HEK293 (cell line): Measurements from ENCODE around the gene KCTD15.
A peak's percentile ranks its signal among the peaks of the same experiment; 100 is the strongest.

Source experiments
- GFI1B ChIP-seq: fragments of 450-650 bp; formaldehyde crosslinking; IDR thresholded peaks from 2 replicates; pipeline ENCODE4 v1.5.1; 2016; ENCODE audit warnings: missing biosample characterization, missing genetic modification characterization
- KLF8 ChIP-seq: fragments of 450-650 bp; formaldehyde crosslinking; IDR thresholded peaks from 2 replicates; pipeline ENCODE4 v1.5.1; 2016; ENCODE audit warnings: missing biosample characterization, missing genetic modification characterization
- MYNN ChIP-seq: fragments of 450-650 bp; formaldehyde crosslinking; IDR thresholded peaks from 2 replicates; pipeline ENCODE4 v1.5.1; 2016; ENCODE audit warnings: missing biosample characterization, missing genetic modification characterization, borderline replicate concordance
- ZNF174 ChIP-seq: fragments of 450-650 bp; formaldehyde crosslinking; IDR thresholded peaks from 2 replicates; pipeline ENCODE4 v1.5.0; 2017; ENCODE audit warnings: missing biosample characterization, mild to moderate bottlenecking, missing genetic modification characterization
- ZNF223 ChIP-seq: fragments of 450-650 bp; formaldehyde crosslinking; IDR thresholded peaks from 2 replicates; pipeline ENCODE4 v1.5.1; 2016; ENCODE audit warnings: missing biosample characterization, missing genetic modification characterization
- ZNF274 ChIP-seq, 2 experiments: fragments of 200-500 bp in 1 of 2; fragments of 450-650 bp in 1 of 2; sonication (Bioruptor generic) in 1 of 2; formaldehyde crosslinking in 1 of 2; IDR thresholded peaks; 2 replicates each; pipeline versions ENCODE4 v1.5.1 to v1.6.1; 2014 to 2016; ENCODE audit warnings: borderline replicate concordance in 1 of 2, inconsistent platforms in 1 of 2, low read length in 1 of 2, missing biosample characterization in 1 of 2, missing genetic modification characterization in 1 of 2
- ZNF501 ChIP-seq: fragments of 450-650 bp; formaldehyde crosslinking; IDR thresholded peaks from 2 replicates; pipeline ENCODE4 v1.5.1; 2016; ENCODE audit warnings: missing biosample characterization, missing genetic modification characterization
- ZNF521 ChIP-seq: fragments of 450-650 bp; formaldehyde crosslinking; IDR thresholded peaks from 2 replicates; pipeline ENCODE4 v1.5.1; 2017; ENCODE audit warnings: missing biosample characterization, mild to moderate bottlenecking, missing genetic modification characterization
- ZNF555 ChIP-seq: fragments of 450-650 bp; formaldehyde crosslinking; conservative IDR thresholded peaks from 2 replicates; pipeline ENCODE4 v1.5.1; 2017; ENCODE audit warnings: missing biosample characterization, mild to moderate bottlenecking, missing genetic modification characterization, inconsistent platforms
- ZNF571 ChIP-seq: fragments of 450-650 bp; formaldehyde crosslinking; IDR thresholded peaks from 2 replicates; pipeline ENCODE4 v1.5.0; 2017; ENCODE audit warnings: missing biosample characterization, missing genetic modification characterization
- ZNF623 ChIP-seq: fragments of 450-650 bp; formaldehyde crosslinking; IDR thresholded peaks from 2 replicates; pipeline ENCODE4 v1.5.1; 2016; ENCODE audit warnings: missing biosample characterization, missing genetic modification characterization
- ZNF660 ChIP-seq: fragments of 450-650 bp; IDR thresholded peaks from 2 replicates; pipeline ENCODE4 v1.5.1; 2018; ENCODE audit warnings: missing biosample characterization, mild to moderate bottlenecking, missing genetic modification characterization
- TF ChIP-seq, protein P1 (sequence below): fragments of 450-650 bp; formaldehyde crosslinking; IDR thresholded peaks from 2 replicates; pipeline ENCODE4 v1.5.1; 2016; ENCODE audit warnings: missing biosample characterization, missing genetic modification characterization
- TF ChIP-seq, protein P2 (sequence below): fragments of 450-650 bp; formaldehyde crosslinking; IDR thresholded peaks from 2 replicates; pipeline ENCODE4 v1.5.1; 2017; ENCODE audit warnings: missing biosample characterization, missing genetic modification characterization
- TF ChIP-seq, protein P3 (sequence below): fragments of 450-650 bp; formaldehyde crosslinking; IDR thresholded peaks from 2 replicates; pipeline ENCODE4 v1.5.1; 2016; ENCODE audit warnings: missing biosample characterization, missing genetic modification characterization, low read depth
- TF ChIP-seq, protein P4 (sequence below): IDR thresholded peaks from 2 replicates; pipeline ENCODE4 v1.6.1; 2011; ENCODE audit warnings: mild to moderate bottlenecking, low read depth, low read length, borderline replicate concordance
- TF ChIP-seq, protein P5 (sequence below): fragments of 450-650 bp; formaldehyde crosslinking; IDR thresholded peaks from 2 replicates; pipeline ENCODE4 v1.5.1; 2016; ENCODE audit warnings: missing biosample characterization, missing genetic modification characterization
- TF ChIP-seq, protein P6 (sequence below): fragments of 450-650 bp; formaldehyde crosslinking; IDR thresholded peaks from 2 replicates; pipeline ENCODE4 v1.5.1; 2016; ENCODE audit warnings: missing biosample characterization, missing genetic modification characterization, low read depth
- TF ChIP-seq, protein P7 (sequence below): fragments of 450-650 bp; formaldehyde crosslinking; IDR thresholded peaks from 2 replicates; pipeline ENCODE4 v1.5.1; 2016; ENCODE audit warnings: missing biosample characterization, missing genetic modification characterization
- TF ChIP-seq, protein P8 (sequence below): fragments of 450-650 bp; formaldehyde crosslinking; IDR thresholded peaks from 2 replicates; pipeline ENCODE4 v1.5.1; 2016; ENCODE audit warnings: missing biosample characterization, missing genetic modification characterization
- TF ChIP-seq, protein P9 (sequence below): fragments of 450-650 bp; formaldehyde crosslinking; IDR thresholded peaks from 2 replicates; pipeline ENCODE4 v1.5.1; 2016; ENCODE audit warnings: missing biosample characterization, missing genetic modification characterization
- TF ChIP-seq, protein P10 (sequence below): fragments of 450-650 bp; formaldehyde crosslinking; IDR thresholded peaks from 2 replicates; pipeline ENCODE4 v1.5.1; 2016; ENCODE audit warnings: missing biosample characterization, missing genetic modification characterization

The KCTD15 gene

DNA sequence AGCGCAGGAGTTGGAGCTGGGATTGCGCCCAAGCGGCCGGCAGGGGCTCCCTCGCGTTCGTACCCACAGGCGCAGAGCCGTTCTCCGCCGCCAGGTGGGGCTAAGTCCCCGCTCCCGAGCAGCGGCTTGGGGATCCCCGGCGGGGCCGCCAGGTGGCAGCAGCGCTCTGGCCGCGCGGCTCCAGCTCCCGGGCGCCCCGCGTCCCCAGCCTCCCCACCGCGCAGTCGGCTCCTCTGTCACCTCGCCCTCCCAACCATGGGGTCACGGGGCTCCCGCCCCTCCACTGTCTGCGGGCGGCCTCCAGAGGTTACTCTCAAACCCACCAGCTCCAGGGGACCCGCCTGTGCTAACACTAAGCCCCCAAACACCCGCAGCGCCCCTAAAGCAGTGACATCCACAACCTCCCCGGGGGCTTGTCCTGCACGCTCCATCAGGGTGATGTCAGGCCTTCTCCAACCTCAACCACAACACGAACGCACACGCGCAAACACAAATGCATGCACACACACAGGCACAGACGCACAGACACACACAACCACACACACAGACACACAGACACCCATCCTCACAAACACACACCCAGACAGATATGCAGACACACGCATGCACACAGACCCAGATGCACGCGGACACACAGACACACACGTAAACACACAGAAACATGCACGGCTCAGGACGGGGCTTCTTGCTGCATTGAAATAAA is 18.4 kb upstream of the KCTD15 start (continued):
- TF ChIP-seq, protein P1, sequence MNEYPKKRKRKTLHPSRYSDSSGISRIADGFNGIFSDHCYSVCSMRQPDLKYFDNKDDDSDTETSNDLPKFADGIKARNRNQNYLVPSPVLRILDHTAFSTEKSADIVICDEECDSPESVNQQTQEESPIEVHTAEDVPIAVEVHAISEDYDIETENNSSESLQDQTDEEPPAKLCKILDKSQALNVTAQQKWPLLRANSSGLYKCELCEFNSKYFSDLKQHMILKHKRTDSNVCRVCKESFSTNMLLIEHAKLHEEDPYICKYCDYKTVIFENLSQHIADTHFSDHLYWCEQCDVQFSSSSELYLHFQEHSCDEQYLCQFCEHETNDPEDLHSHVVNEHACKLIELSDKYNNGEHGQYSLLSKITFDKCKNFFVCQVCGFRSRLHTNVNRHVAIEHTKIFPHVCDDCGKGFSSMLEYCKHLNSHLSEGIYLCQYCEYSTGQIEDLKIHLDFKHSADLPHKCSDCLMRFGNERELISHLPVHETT (tag by site-specific recombination): peak; percentile 59
- TF ChIP-seq ZNF223 (tag by site-specific recombination) (no peak), ZNF274 (IDR thresholded peaks at IDR 0.05; ENCODE audit: low read length) (no peak), ZNF274 (tag by site-specific recombination; IDR thresholded peaks at IDR 0.05; ENCODE audit: borderline replicate concordance) (no peak; the same call in 1 of the 2 replicates), ZNF521 (no peak), ZNF571 (no peak), MYNN (tag by site-specific recombination) (no peak), KLF8 (tag by site-specific recombination) (peak; percentile 84), GFI1B (tag by site-specific recombination) (no peak), ZNF555 (tag by site-specific recombination) (no peak), ZNF501 (tag by site-specific recombination) (no peak), ZNF660 (tag by site-specific recombination) (no peak; the same call in 1 of the 2 replicates), ZNF174 (tag by site-specific recombination) (no peak), ZNF623 (tag by site-specific recombination) (0 out of 2 replicates have a peak, but pooled peaks have one; percentile 16)
- TF ChIP-seq, protein P2, sequence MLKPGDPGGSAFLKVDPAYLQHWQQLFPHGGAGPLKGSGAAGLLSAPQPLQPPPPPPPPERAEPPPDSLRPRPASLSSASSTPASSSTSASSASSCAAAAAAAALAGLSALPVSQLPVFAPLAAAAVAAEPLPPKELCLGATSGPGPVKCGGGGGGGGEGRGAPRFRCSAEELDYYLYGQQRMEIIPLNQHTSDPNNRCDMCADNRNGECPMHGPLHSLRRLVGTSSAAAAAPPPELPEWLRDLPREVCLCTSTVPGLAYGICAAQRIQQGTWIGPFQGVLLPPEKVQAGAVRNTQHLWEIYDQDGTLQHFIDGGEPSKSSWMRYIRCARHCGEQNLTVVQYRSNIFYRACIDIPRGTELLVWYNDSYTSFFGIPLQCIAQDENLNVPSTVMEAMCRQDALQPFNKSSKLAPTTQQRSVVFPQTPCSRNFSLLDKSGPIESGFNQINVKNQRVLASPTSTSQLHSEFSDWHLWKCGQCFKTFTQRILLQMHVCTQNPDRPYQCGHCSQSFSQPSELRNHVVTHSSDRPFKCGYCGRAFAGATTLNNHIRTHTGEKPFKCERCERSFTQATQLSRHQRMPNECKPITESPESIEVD: no peak
- TF ChIP-seq, protein P3, sequence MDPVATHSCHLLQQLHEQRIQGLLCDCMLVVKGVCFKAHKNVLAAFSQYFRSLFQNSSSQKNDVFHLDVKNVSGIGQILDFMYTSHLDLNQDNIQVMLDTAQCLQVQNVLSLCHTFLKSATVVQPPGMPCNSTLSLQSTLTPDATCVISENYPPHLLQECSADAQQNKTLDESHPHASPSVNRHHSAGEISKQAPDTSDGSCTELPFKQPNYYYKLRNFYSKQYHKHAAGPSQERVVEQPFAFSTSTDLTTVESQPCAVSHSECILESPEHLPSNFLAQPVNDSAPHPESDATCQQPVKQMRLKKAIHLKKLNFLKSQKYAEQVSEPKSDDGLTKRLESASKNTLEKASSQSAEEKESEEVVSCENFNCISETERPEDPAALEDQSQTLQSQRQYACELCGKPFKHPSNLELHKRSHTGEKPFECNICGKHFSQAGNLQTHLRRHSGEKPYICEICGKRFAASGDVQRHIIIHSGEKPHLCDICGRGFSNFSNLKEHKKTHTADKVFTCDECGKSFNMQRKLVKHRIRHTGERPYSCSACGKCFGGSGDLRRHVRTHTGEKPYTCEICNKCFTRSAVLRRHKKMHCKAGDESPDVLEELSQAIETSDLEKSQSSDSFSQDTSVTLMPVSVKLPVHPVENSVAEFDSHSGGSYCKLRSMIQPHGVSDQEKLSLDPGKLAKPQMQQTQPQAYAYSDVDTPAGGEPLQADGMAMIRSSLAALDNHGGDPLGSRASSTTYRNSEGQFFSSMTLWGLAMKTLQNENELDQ (tag by site-specific recombination): no peak
- TF ChIP-seq, protein P4, sequence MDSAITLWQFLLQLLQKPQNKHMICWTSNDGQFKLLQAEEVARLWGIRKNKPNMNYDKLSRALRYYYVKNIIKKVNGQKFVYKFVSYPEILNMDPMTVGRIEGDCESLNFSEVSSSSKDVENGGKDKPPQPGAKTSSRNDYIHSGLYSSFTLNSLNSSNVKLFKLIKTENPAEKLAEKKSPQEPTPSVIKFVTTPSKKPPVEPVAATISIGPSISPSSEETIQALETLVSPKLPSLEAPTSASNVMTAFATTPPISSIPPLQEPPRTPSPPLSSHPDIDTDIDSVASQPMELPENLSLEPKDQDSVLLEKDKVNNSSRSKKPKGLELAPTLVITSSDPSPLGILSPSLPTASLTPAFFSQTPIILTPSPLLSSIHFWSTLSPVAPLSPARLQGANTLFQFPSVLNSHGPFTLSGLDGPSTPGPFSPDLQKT: no peak
- TF ChIP-seq, protein P5, sequence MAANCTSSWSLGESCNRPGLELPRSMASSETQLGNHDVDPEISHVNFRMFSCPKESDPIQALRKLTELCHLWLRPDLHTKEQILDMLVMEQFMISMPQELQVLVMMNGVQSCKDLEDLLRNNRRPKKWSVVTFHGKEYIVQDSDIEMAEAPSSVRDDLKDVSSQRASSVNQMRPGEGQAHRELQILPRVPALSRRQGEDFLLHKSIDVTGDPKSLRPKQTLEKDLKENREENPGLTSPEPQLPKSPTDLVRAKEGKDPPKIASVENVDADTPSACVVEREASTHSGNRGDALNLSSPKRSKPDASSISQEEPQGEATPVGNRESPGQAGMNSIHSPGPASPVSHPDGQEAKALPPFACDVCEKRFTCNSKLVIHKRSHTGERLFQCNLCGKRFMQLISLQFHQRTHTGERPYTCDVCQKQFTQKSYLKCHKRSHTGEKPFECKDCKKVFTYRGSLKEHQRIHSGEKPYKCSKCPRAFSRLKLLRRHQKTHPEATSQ (tag by site-specific recombination): 0 out of 2 replicates have a peak, but pooled peaks have one; percentile 41
- TF ChIP-seq, protein P6, sequence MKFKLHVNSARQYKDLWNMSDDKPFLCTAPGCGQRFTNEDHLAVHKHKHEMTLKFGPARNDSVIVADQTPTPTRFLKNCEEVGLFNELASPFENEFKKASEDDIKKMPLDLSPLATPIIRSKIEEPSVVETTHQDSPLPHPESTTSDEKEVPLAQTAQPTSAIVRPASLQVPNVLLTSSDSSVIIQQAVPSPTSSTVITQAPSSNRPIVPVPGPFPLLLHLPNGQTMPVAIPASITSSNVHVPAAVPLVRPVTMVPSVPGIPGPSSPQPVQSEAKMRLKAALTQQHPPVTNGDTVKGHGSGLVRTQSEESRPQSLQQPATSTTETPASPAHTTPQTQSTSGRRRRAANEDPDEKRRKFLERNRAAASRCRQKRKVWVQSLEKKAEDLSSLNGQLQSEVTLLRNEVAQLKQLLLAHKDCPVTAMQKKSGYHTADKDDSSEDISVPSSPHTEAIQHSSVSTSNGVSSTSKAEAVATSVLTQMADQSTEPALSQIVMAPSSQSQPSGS (tag by site-specific recombination): no peak
- TF ChIP-seq, protein P7, sequence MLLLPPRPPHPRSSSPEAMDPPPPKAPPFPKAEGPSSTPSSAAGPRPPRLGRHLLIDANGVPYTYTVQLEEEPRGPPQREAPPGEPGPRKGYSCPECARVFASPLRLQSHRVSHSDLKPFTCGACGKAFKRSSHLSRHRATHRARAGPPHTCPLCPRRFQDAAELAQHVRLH: no peak; the same call in 1 of the 2 replicates
- TF ChIP-seq, protein P8, sequence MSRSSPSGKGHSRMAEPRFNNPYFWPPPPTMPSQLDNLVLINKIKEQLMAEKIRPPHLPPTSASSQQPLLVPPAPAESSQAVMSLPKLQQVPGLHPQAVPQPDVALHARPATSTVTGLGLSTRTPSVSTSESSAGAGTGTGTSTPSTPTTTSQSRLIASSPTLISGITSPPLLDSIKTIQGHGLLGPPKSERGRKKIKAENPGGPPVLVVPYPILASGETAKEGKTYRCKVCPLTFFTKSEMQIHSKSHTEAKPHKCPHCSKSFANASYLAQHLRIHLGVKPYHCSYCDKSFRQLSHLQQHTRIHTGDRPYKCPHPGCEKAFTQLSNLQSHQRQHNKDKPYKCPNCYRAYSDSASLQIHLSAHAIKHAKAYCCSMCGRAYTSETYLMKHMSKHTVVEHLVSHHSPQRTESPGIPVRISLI (tag by site-specific recombination): no peak; the same call in 1 of the 2 replicates
- TF ChIP-seq, protein P9, sequence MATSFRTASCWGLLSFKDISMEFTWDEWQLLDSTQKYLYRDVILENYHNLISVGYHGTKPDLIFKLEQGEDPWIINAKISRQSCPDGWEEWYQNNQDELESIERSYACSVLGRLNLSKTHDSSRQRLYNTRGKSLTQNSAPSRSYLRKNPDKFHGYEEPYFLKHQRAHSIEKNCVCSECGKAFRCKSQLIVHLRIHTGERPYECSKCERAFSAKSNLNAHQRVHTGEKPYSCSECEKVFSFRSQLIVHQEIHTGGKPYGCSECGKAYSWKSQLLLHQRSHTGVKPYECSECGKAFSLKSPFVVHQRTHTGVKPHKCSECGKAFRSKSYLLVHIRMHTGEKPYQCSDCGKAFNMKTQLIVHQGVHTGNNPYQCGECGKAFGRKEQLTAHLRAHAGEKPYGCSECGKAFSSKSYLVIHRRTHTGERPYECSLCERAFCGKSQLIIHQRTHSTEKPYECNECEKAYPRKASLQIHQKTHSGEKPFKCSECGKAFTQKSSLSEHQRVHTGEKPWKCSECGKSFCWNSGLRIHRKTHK (tag by site-specific recombination): no peak
- TF ChIP-seq, protein P10, sequence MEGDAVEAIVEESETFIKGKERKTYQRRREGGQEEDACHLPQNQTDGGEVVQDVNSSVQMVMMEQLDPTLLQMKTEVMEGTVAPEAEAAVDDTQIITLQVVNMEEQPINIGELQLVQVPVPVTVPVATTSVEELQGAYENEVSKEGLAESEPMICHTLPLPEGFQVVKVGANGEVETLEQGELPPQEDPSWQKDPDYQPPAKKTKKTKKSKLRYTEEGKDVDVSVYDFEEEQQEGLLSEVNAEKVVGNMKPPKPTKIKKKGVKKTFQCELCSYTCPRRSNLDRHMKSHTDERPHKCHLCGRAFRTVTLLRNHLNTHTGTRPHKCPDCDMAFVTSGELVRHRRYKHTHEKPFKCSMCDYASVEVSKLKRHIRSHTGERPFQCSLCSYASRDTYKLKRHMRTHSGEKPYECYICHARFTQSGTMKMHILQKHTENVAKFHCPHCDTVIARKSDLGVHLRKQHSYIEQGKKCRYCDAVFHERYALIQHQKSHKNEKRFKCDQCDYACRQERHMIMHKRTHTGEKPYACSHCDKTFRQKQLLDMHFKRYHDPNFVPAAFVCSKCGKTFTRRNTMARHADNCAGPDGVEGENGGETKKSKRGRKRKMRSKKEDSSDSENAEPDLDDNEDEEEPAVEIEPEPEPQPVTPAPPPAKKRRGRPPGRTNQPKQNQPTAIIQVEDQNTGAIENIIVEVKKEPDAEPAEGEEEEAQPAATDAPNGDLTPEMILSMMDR: peak; percentile 100
